Endodermal cell (in vitro differentiated cells): Measurements from ENCODE around the gene ERMARD. TPM values are rescaled to one million over a fixed set of nuclear protein-coding genes. Genes with fewer than 3 reads are reported as not detected.
A peak's percentile ranks its signal among the peaks of the same experiment; 100 is the strongest.

Source experiments
- DNase-seq: peaks from one replicate; pipeline ENCODE4 v3.0.0-alpha.2; 2017
- H3K27ac ChIP-seq: 2 replicates; pipeline ENCODE4 v1.5.1; 2013; ENCODE audit warnings: mild to moderate bottlenecking, low read depth, low read length, moderate library complexity
- H3K27me3 ChIP-seq: 2 replicates; pipeline ENCODE4 v1.6.1; 2013; ENCODE audit warnings: mild to moderate bottlenecking, low read length, moderate library complexity; ENCODE audit not compliant: insufficient read depth, control insufficient read depth, poor library complexity, severe bottlenecking
- H3K36me3 ChIP-seq: 2 replicates; pipeline ENCODE4 v1.7.0; 2013; ENCODE audit warnings: mild to moderate bottlenecking, low read length, moderate library complexity; ENCODE audit not compliant: control insufficient read depth, insufficient read depth
- H3K4me1 ChIP-seq: one replicate; pipeline ENCODE4 v1.7.0; 2013; ENCODE audit warnings: low read length; ENCODE audit not compliant: control insufficient read depth, insufficient read depth
- H3K4me3 ChIP-seq: 2 replicates; pipeline ENCODE4 v1.5.1; 2013; ENCODE audit warnings: mild to moderate bottlenecking, low read length, moderate library complexity
- H3K9ac ChIP-seq: 2 replicates; pipeline ENCODE4 v1.6.1; 2013; ENCODE audit warnings: mild to moderate bottlenecking, low read length, moderate library complexity; ENCODE audit not compliant: poor library complexity, severe bottlenecking; ENCODE audit errors: extremely low read depth
- H3K9me3 ChIP-seq: 2 replicates; pipeline ENCODE4 v1.6.1; 2013; ENCODE audit warnings: mild to moderate bottlenecking, low read length, moderate library complexity; ENCODE audit not compliant: control insufficient read depth
- H3K27ac Mint-ChIP-seq: 2 replicates; pipeline ENCODE4 v1.8.0; 2020; ENCODE audit warnings: mixed read lengths
- H3K27me3 Mint-ChIP-seq: 2 replicates; pipeline ENCODE4 v1.8.0; 2021; ENCODE audit warnings: mild to moderate bottlenecking, mixed read lengths; ENCODE audit not compliant: insufficient read depth
- H3K36me3 Mint-ChIP-seq: 2 replicates; pipeline ENCODE4 v1.8.0; 2020; ENCODE audit warnings: low read depth, mixed read lengths
- H3K4me1 Mint-ChIP-seq: 2 replicates; pipeline ENCODE4 v1.8.0; 2020; ENCODE audit warnings: mixed read lengths
- H3K4me3 Mint-ChIP-seq: 2 replicates; pipeline ENCODE4 v1.8.0; 2020; ENCODE audit warnings: mild to moderate bottlenecking, moderate library complexity, mixed read lengths
- H3K9me3 Mint-ChIP-seq: 2 replicates; pipeline ENCODE4 v1.8.0; 2020; ENCODE audit warnings: mild to moderate bottlenecking, mixed read lengths
- CTCF ChIP-seq: fragments of 200-600 bp; sonication (generic); conservative IDR thresholded peaks from 2 replicates; pipeline ENCODE4 v1.5.0; 2021; ENCODE audit warnings: antibody characterized with exemption, mild to moderate bottlenecking
- WGBS, 2 experiments: methylation state at CpG; one replicate each; pipeline versions ENCODE4 v1.1.5 to v1.1.7; 2013; ENCODE audit warnings: missing lambda C conversion rate in 2 of 2, mixed read lengths in 1 of 2; ENCODE audit not compliant: insufficient coverage in 1 of 2, insufficient read length in 1 of 2; 5-methylcytosine and 5-hydroxymethylcytosine counted together
- total RNA-seq, 2 donors: library from RNA; stranded (reverse); fragmentation: NEBNext Ultra II Directional in 1 of 2; extraction: Animal tissue kit (Norgen Biotek cat#: 25700) in 1 of 2; gene quantifications; 2 replicates in 1 of 2; 3 replicates in 1 of 2; pipeline ENCODE4 v1.2.1, GENCODE V29; 2021

The ERMARD gene
- total RNA-seq, 2 donors from 2014 or later: 14.4 to 24.2 TPM

- Mint-ChIP-seq H3K4me3 (no peak overlapping the region), H3K36me3 (peaks cover 16% of the 10 kb centered on the region), H3K9me3 (no peaks in the 10 kb centered on the region), H3K27ac (peak overlapping the region; percentile 54), H3K27me3 (no peaks in the 10 kb centered on the region), H3K4me1 (peaks cover 4% of the 10 kb centered on the region)
- Histone ChIP-seq H3K36me3 (peaks cover 10% of the 10 kb centered on the region), H3K9me3 (no peaks in the 10 kb centered on the region), H3K4me3 (no peak overlapping the region), H3K27ac (no peak overlapping the region), H3K9ac (no peak overlapping the region), H3K4me1 (no peaks in the 10 kb centered on the region), H3K27me3 (no peaks in the 10 kb centered on the region)
- no peak for TF ChIP-seq CTCF
- 95 to 96% methylated on average over 12 to 13 of the region's 13 CpGs for WGBS, 2 experiments
- DNase-seq: no peak
These were observed 25.0 kb downstream of the ERMARD start for GRCh38 chr6:169776379-169776778.

- Histone ChIP-seq H3K9me3 (no peaks in the 10 kb centered on the region), H3K9ac (no peak overlapping the region), H3K36me3 (peaks cover 10% of the 10 kb centered on the region), H3K4me1 (no peaks in the 10 kb centered on the region), H3K27ac (no peak overlapping the region), H3K27me3 (no peaks in the 10 kb centered on the region), H3K4me3 (no peak overlapping the region)
- DNase-seq: no peak
- Mint-ChIP-seq H3K27ac (no peak overlapping the region), H3K9me3 (peaks cover 2% of the 10 kb centered on the region), H3K4me3 (no peak overlapping the region), H3K27me3 (no peaks in the 10 kb centered on the region), H3K4me1 (peaks cover 4% of the 10 kb centered on the region), H3K36me3 (peaks cover 15% of the 10 kb centered on the region)
- no peak for TF ChIP-seq CTCF
- WGBS, 2 experiments: 97% methylated on average over 12 of the region's 12 CpGs; no CpG with 5 or more reads in 1 of the 2 experiments
These were observed 26.5 kb downstream of the ERMARD start for GRCh38 chr6:169777896-169778295.

- Histone ChIP-seq H3K4me3 (no peak overlapping the region), H3K4me1 (no peaks in the 10 kb centered on the region), H3K36me3 (peaks cover 10% of the 10 kb centered on the region), H3K9me3 (no peaks in the 10 kb centered on the region), H3K9ac (no peak overlapping the region), H3K27ac (no peak overlapping the region), H3K27me3 (no peaks in the 10 kb centered on the region)
- Mint-ChIP-seq H3K4me3 (no peak overlapping the region), H3K27ac (no peak overlapping the region), H3K4me1 (peaks cover 4% of the 10 kb centered on the region), H3K9me3 (peaks cover 2% of the 10 kb centered on the region), H3K36me3 (peaks cover 19% of the 10 kb centered on the region), H3K27me3 (no peaks in the 10 kb centered on the region)
- no peak for TF ChIP-seq CTCF
- WGBS, 2 experiments: 93 to 95% methylated on average over 8 to 12 of the region's 12 CpGs
- DNase-seq: no peak
These were observed 27.2 kb downstream of the ERMARD start for GRCh38 chr6:169778646-169779045.
